Hepatic stellate cell (primary cell): ENCODE data around the gene DEFB108B.
"Not testable (repeated sequence)": the region's sequence is repeated elsewhere in the genome, so short reads cannot be mapped to it uniquely, and the experiment has no call there.

ENCODE experiments used
- DNase-seq: peaks from one replicate; pipeline ENCODE4 v3.0.0; 2011; ENCODE audit warnings: low spot score

Gene DEFB108B, protein sequence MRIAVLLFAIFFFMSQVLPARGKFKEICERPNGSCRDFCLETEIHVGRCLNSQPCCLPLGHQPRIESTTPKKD

GRCh38 chr11:71832811-71833210 is at the start of gene DEFB108B:
Gene DEFB108B (plus strand): TSS chr11:71833200. CDS start chr11:71833200, 0 bp downstream.
- not testable (repeated sequence) for DNase-seq

- peak; percentile 72 for DNase-seq
Measured at GRCh38 chr11:71786114-71786847, 46.7 kb upstream of the DEFB108B start.

- DNase-seq: peak; percentile 80
Measured at GRCh38 chr11:71786848-71787097, 46.2 kb upstream of the DEFB108B start.

DNA sequence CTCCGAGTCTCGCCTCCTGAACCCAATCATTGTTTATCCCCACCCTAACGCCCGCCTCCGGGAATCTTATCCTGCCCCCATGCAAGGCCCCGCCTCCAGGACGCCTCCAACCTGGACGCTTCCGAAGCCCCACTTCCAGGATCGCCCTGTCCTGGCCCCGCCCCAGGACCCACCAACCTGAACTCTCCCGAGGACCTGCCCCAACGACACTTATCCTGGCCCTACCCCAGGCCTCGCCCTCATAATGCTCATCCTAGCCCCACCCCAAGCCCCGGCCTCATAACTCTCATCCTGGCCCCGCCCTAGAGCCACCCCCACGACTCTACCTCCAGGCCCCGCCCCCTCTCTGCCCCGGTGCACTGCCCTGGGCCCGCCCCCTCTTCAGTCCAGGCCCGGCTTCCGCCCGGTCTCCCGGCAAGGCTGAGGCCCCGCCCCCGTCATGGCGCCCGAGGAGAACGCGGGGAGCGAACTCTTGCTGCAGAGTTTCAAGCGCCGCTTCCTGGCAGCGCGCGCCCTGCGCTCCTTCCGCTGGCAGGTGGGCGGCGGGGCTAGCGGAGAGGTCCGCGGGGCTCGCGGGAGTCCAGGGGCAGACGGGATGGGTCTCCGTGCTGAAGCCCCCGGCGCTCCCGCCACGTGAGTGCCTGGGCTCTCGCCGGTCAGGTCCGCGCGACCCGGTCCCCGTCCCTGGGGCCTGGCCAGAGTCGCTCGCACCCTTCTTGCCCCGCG is 45.7 kb upstream of the DEFB108B start:
- DNase-seq: peak; percentile 72

- not testable (repeated sequence) for DNase-seq
Measured at GRCh38 chr11:71787824-71788454, 45.1 kb upstream of the DEFB108B start.

GRCh38 chr11:71789444-71790196 is 43.4 kb upstream of the DEFB108B start:
- DNase-seq: peak; percentile 28

- DNase-seq: not testable (repeated sequence)
Measured at GRCh38 chr11:71791111-71791510, 41.9 kb upstream of the DEFB108B start.

DNA sequence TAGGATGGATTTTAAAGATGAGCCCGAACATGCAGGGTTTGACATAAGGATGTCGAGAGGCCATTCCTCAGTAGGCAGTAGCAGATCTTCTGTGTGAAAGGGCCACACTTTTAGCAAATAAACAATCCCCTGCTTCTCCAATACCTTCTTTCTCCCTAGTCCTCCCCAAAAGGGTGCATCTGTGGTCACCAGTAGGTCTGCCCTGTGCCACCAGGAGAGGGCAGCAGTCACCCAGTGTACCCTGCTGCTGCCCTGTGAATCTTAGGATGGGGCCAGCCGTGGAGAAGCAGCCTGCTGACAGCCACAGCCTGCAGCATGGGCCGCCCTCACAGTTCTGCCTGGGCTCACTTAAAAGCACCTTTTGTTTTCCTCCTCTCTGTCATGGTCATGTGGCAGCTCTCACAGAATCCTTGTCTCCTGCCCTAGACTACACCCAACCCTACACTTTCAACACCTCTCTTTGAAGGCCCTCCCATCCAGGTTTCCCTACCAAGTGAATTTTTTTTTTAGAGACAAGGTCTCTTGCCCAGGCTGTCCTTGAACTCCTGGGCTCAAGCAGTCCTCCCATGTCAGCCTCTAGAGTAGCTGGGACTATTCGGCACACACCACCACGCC is 40.3 kb upstream of the DEFB108B start:
- peak; percentile 29 for DNase-seq

DNA sequence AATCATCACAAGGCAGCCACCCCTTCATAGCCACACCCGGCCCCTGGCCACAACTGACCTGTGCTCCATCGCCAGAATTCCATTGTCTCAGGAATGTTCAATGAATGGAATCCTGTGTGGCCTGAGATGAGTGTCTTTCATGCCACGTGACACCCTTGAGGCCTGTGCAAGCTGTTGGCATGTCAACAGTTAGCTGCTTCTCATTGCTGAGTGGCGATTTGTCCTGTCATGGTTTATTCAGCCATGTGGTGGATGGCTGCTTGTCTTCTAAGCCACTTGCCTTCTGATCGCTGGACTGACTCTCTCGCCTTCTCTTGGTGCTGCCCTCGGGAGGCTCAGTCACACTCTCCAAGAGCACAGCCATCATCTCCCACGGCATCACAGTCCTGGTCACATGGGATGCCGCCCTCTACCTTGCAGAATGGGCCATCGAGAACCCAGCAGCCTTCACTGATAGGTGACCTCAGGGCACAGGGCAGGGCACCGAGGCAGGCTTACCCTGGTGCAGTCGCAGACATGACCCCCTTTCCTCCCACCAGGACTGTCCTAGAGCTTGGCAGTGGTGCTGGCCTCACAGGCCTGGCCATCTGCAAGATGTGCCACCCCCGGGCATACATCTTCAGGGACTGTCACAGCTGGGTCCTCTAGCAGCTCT is 38.5 kb upstream of the DEFB108B start:
- peak; percentile 67 for DNase-seq

DNA sequence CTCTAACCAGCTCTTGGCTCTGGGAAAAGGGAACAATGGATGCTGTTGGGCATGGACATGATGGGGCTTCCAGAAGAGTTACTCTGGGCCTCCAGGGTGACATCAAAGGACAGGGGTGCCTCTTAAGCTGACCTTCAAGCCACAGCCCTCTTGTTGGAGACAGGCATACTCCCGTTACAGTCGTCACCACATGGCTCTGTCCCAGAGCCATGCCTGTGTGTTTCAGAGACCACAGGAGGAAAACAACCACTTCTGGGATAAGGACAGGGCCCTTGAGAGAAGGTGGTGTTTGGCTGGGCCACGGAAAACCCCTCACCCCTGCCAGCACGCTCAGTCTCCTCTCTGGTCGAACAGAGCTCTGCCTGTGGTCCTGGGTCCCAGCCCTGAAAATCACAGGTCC is 37.8 kb upstream of the DEFB108B start:
- DNase-seq: not testable (repeated sequence)

- DNase-seq: not testable (repeated sequence)
Measured at GRCh38 chr11:71796016-71796415, 37.0 kb upstream of the DEFB108B start.

DNA sequence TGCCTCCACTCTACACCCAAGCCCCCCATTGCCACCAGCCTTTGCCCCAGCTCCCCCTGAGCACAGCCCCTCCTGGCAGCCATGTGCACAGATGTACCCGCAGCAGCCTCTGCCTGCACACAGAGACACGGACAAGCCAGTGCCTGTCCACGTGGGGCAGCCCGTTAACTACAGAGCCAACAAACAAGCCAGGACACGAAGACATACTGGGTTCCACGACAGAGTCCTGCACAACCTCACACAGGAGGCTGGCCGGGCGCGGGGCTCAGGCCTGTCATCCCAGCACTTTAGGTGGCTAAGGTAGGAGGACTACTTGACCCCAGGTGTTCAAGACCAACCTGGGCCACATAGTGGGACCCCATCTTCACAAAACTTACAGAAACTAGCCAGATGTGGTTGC is 36.2 kb upstream of the DEFB108B start:
- DNase-seq: not testable (repeated sequence)

GRCh38 chr11:71799556-71800128 is 33.4 kb upstream of the DEFB108B start:
- DNase-seq: not testable (repeated sequence)

GRCh38 chr11:71800335-71800953 is 32.6 kb upstream of the DEFB108B start:
- DNase-seq: peak; percentile 45

GRCh38 chr11:71801026-71801425 is 32.0 kb upstream of the DEFB108B start:
- not testable (repeated sequence) for DNase-seq

GRCh38 chr11:71802874-71803273 is 30.1 kb upstream of the DEFB108B start:
- DNase-seq: not testable (repeated sequence)

- not testable (repeated sequence) for DNase-seq
Measured at GRCh38 chr11:71804158-71804947, 28.6 kb upstream of the DEFB108B start.

GRCh38 chr11:71812529-71812928 is 20.5 kb upstream of the DEFB108B start:
- not testable (repeated sequence) for DNase-seq
